Measurements from ENCODE around the gene MROH7. TPM values are rescaled to one million over a fixed set of nuclear protein-coding genes. Genes with fewer than 3 reads are reported as not detected.

Gene MROH7
- total and polyA plus RNA-seq, 9 of the 15 experiments (the other 6 are each of a cell fraction or from before 2014, with no cell fraction given) = not detected

DNA sequence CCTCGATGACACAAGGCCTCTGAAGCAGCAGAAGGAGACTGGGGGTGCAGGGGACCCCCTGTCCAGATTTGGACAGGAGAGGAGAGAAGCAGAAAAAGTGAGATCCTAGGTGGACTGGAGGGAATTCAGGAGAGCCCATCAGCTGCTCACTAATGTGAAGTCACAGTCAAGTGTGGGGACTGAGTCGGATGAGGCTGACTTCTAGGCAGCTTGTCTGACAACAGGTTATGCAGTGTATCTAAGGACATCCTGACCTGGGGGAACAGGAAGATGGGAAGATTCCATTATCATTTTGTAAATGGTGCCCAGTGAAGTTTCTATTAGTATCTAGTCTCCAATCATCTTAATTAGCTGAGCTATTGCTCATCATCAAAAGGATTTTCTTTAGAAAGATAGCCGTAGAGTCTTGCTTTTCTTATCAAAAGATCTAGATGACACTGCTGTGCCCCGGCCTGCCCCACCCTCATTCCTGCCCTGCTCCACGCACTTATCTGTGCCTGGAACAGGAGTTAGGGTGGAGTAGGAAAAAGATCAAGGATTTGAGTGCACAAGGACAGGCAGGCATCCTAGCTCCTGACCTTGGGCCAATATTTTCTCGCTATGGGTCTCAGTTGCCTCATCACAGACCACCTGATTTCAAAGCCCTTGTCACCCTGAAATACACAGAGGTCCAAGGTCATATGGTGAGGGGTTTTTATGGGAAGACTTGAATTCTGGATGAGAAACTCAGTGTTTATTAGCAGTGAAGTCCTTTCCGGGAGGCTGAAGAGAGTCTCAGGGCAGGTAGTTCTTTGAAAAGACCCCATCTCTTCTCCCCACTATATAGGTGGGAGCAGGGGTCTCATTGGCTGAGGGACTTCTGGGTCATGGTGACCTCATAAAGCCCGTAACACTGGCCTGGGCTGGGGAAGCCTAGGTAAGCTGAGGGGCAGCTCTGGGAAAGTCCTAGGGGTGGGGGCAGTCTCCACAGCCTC lies at the start of gene MROH7 (continued):
- TF ChIP-seq BRF2 (IDR thresholded peaks at IDR 0.05; ENCODE audit: borderline replicate concordance, insufficient read depth, insufficient read length) (no peak), CTBP1 (IDR thresholded peaks at IDR 0.05; ENCODE audit: borderline replicate concordance) (peak; percentile 50; the same call in 1 of the 2 replicates), KDM5B (IDR thresholded peaks at IDR 0.05; ENCODE audit: insufficient replicate concordance, low read depth, low read length) (no peak), WHSC1 (IDR thresholded peaks at IDR 0.05; ENCODE audit: low read length) (no peak), VEZF1 (CRISPR knock-in tag; IDR thresholded peaks at IDR 0.05) (peak; percentile 58; the same call in 1 of the 2 replicates), SOX6 (IDR thresholded peaks at IDR 0.05) (no peak), TGIF2 (CRISPR knock-in tag; IDR thresholded peaks at IDR 0.05) (no peak), ZNF584 (CRISPR knock-in tag; IDR thresholded peaks at IDR 0.05; ENCODE audit: low read depth) (no peak), GATA2 (CRISPR knock-in tag; IDR thresholded peaks at IDR 0.05) (peak; percentile 40; the same call in 1 of the 2 replicates), FOXO4 (CRISPR knock-in tag; IDR thresholded peaks at IDR 0.05) (no peak)
- TF ChIP-seq, protein P1, sequence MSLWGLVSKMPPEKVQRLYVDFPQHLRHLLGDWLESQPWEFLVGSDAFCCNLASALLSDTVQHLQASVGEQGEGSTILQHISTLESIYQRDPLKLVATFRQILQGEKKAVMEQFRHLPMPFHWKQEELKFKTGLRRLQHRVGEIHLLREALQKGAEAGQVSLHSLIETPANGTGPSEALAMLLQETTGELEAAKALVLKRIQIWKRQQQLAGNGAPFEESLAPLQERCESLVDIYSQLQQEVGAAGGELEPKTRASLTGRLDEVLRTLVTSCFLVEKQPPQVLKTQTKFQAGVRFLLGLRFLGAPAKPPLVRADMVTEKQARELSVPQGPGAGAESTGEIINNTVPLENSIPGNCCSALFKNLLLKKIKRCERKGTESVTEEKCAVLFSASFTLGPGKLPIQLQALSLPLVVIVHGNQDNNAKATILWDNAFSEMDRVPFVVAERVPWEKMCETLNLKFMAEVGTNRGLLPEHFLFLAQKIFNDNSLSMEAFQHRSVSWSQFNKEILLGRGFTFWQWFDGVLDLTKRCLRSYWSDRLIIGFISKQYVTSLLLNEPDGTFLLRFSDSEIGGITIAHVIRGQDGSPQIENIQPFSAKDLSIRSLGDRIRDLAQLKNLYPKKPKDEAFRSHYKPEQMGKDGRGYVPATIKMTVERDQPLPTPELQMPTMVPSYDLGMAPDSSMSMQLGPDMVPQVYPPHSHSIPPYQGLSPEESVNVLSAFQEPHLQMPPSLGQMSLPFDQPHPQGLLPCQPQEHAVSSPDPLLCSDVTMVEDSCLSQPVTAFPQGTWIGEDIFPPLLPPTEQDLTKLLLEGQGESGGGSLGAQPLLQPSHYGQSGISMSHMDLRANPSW (CRISPR knock-in tag; IDR thresholded peaks at IDR 0.05) = no peak
